ENCODE measurements around the gene RAPGEF4.

- TF ChIP-seq CTCF (IDR thresholded peaks at IDR 0.05) (no peak), POLR2A (IDR thresholded peaks at IDR 0.05) (no peak)
Measured at GRCh38 chr2:172909454-172909853, 173.8 kb downstream of the RAPGEF4 start.
